ENCODE measurements around the gene AGBL3.
"Not testable (repeated sequence)": the region's sequence is repeated elsewhere in the genome, so short reads cannot be mapped to it uniquely, and the experiment has no call there.

AGBL3 gene

GRCh38 chr7:135109976-135110375 is 123.7 kb downstream of the AGBL3 start:
- no peak overlapping the region for H3K27ac ChIP-seq (ENCODE audit: low read depth, low read length)
- WGBS: 92% methylated on average over 1 of the region's 1 CpG

GRCh38 chr7:135111379-135111778 is 125.1 kb downstream of the AGBL3 start:
- Histone ChIP-seq H3K4me3 (ENCODE audit: low read length) (no peak overlapping the region), H3K4me1 (ENCODE audit: insufficient read depth, low read length) (no peaks in the 10 kb centered on the region), H3K9me3 (ENCODE audit: insufficient read depth, low read depth, low read length) (no peaks in the 10 kb centered on the region), H3K9ac (ENCODE audit: low read depth, low read length) (no peak overlapping the region), H3K36me3 (ENCODE audit: insufficient read depth, low read length) (no peaks in the 10 kb centered on the region), H3K27ac (ENCODE audit: low read depth, low read length) (no peak overlapping the region), H3K27me3 (ENCODE audit: insufficient read depth, low read length) (no peaks in the 10 kb centered on the region)
- 73% methylated on average over 2 of the region's 2 CpGs for WGBS

More at GRCh38 chr7:135109976-135110375, 123.7 kb downstream of the AGBL3 start:
- H3K4me3 ChIP-seq (ENCODE audit: low read length): no peak overlapping the region
- H3K36me3 ChIP-seq (ENCODE audit: insufficient read depth, low read length): no peaks in the 10 kb centered on the region
- H3K9ac ChIP-seq (ENCODE audit: low read depth, low read length): no peak overlapping the region
- no peaks in the 10 kb centered on the region for H3K9me3 ChIP-seq (ENCODE audit: insufficient read depth, low read depth, low read length)
- no peaks in the 10 kb centered on the region for H3K27me3 ChIP-seq (ENCODE audit: insufficient read depth, low read length)
- H3K4me1 ChIP-seq (ENCODE audit: insufficient read depth, low read length): no peaks in the 10 kb centered on the region

- H3K9me3 ChIP-seq (ENCODE audit: insufficient read depth, low read depth, low read length): no peaks in the 10 kb centered on the region
- H3K9ac ChIP-seq (ENCODE audit: low read depth, low read length): no peak overlapping the region
- H3K27me3 ChIP-seq (ENCODE audit: insufficient read depth, low read length): no peaks in the 10 kb centered on the region
- H3K27ac ChIP-seq (ENCODE audit: low read depth, low read length): no peak overlapping the region
- H3K4me3 ChIP-seq (ENCODE audit: low read length): no peak overlapping the region
- WGBS: 94% methylated on average over 1 of the region's 1 CpG
- no peaks in the 10 kb centered on the region for H3K36me3 ChIP-seq (ENCODE audit: insufficient read depth, low read length)
- H3K4me1 ChIP-seq (ENCODE audit: insufficient read depth, low read length): no peaks in the 10 kb centered on the region
These were observed 128.3 kb downstream of the AGBL3 start for GRCh38 chr7:135114622-135115021.

GRCh38 chr7:135117096-135117495 is 130.8 kb downstream of the AGBL3 start:
- Histone ChIP-seq H3K27me3 (ENCODE audit: insufficient read depth, low read length) (no peaks in the 10 kb centered on the region), H3K4me3 (ENCODE audit: low read length) (no peak overlapping the region), H3K9ac (ENCODE audit: low read depth, low read length) (no peak overlapping the region), H3K36me3 (ENCODE audit: insufficient read depth, low read length) (no peaks in the 10 kb centered on the region), H3K27ac (ENCODE audit: low read depth, low read length) (no peak overlapping the region), H3K9me3 (ENCODE audit: insufficient read depth, low read depth, low read length) (peaks cover 10% of the 10 kb centered on the region), H3K4me1 (ENCODE audit: insufficient read depth, low read length) (no peaks in the 10 kb centered on the region)
- WGBS: 96% methylated on average over 1 of the region's 1 CpG

GRCh38 chr7:135121868-135122267 is 135.6 kb downstream of the AGBL3 start:
- no peaks in the 10 kb centered on the region for H3K36me3 ChIP-seq (ENCODE audit: insufficient read depth, low read length)
- H3K9me3 ChIP-seq (ENCODE audit: insufficient read depth, low read depth, low read length): peaks cover 10% of the 10 kb centered on the region
- 83% methylated on average over 6 of the region's 6 CpGs for WGBS
- H3K27me3 ChIP-seq (ENCODE audit: insufficient read depth, low read length): no peaks in the 10 kb centered on the region
- H3K9ac ChIP-seq (ENCODE audit: low read depth, low read length): no peak overlapping the region
- H3K27ac ChIP-seq (ENCODE audit: low read depth, low read length): no peak overlapping the region
- H3K4me3 ChIP-seq (ENCODE audit: low read length): no peak overlapping the region
- H3K4me1 ChIP-seq (ENCODE audit: insufficient read depth, low read length): no peaks in the 10 kb centered on the region

- 93% methylated on average over 2 of the region's 3 CpGs for WGBS
These were observed 138.3 kb downstream of the AGBL3 start for GRCh38 chr7:135124631-135125030.

GRCh38 chr7:135128931-135129330 is 142.6 kb downstream of the AGBL3 start:
- Histone ChIP-seq H3K4me3 (ENCODE audit: low read length) (no peak overlapping the region), H3K4me1 (ENCODE audit: insufficient read depth, low read length) (no peaks in the 10 kb centered on the region), H3K9me3 (ENCODE audit: insufficient read depth, low read depth, low read length) (no peaks in the 10 kb centered on the region), H3K9ac (ENCODE audit: low read depth, low read length) (no peak overlapping the region), H3K27me3 (ENCODE audit: insufficient read depth, low read length) (no peaks in the 10 kb centered on the region), H3K36me3 (ENCODE audit: insufficient read depth, low read length) (no peaks in the 10 kb centered on the region), H3K27ac (ENCODE audit: low read depth, low read length) (no peak overlapping the region)
- 95% methylated on average over 1 of the region's 1 CpG for WGBS

More at GRCh38 chr7:135124631-135125030, 138.3 kb downstream of the AGBL3 start:
- not testable (repeated sequence) for H3K36me3 ChIP-seq (ENCODE audit: insufficient read depth, low read length); H3K27ac ChIP-seq (ENCODE audit: low read depth, low read length); H3K9ac ChIP-seq (ENCODE audit: low read depth, low read length); H3K27me3 ChIP-seq (ENCODE audit: insufficient read depth, low read length); H3K4me1 ChIP-seq (ENCODE audit: insufficient read depth, low read length); H3K4me3 ChIP-seq (ENCODE audit: low read length)
- peaks cover 10% of the 10 kb centered on the region for H3K9me3 ChIP-seq (ENCODE audit: insufficient read depth, low read depth, low read length)

GRCh38 chr7:135129579-135129978 is 143.3 kb downstream of the AGBL3 start:
- Histone ChIP-seq H3K36me3 (ENCODE audit: insufficient read depth, low read length) (no peaks in the 10 kb centered on the region), H3K27ac (ENCODE audit: low read depth, low read length) (no peak overlapping the region), H3K9me3 (ENCODE audit: insufficient read depth, low read depth, low read length) (no peaks in the 10 kb centered on the region), H3K4me3 (ENCODE audit: low read length) (no peak overlapping the region), H3K27me3 (ENCODE audit: insufficient read depth, low read length) (no peaks in the 10 kb centered on the region), H3K4me1 (ENCODE audit: insufficient read depth, low read length) (no peaks in the 10 kb centered on the region), H3K9ac (ENCODE audit: low read depth, low read length) (no peak overlapping the region)

GRCh38 chr7:135143885-135144668 is 157.8 kb downstream of the AGBL3 start:
- Histone ChIP-seq H3K27me3 (ENCODE audit: insufficient read depth, low read length) (no peaks in the 10 kb centered on the region), H3K9me3 (ENCODE audit: insufficient read depth, low read depth, low read length) (no peaks in the 10 kb centered on the region), H3K27ac (ENCODE audit: low read depth, low read length) (no peak overlapping the region), H3K9ac (ENCODE audit: low read depth, low read length) (no peak overlapping the region), H3K4me3 (ENCODE audit: low read length) (no peak overlapping the region), H3K4me1 (ENCODE audit: insufficient read depth, low read length) (0 out of 2 replicates have a peak, but pooled peaks cover 4% of the 10 kb centered on the region), H3K36me3 (ENCODE audit: insufficient read depth, low read length) (no peaks in the 10 kb centered on the region)
- WGBS: 92% methylated on average over 3 of the region's 3 CpGs

- WGBS: 91% methylated on average over 6 of the region's 6 CpGs
- Histone ChIP-seq H3K27me3 (ENCODE audit: insufficient read depth, low read length) (no peaks in the 10 kb centered on the region), H3K36me3 (ENCODE audit: insufficient read depth, low read length) (no peaks in the 10 kb centered on the region), H3K4me3 (ENCODE audit: low read length) (no peak overlapping the region), H3K9me3 (ENCODE audit: insufficient read depth, low read depth, low read length) (no peaks in the 10 kb centered on the region), H3K27ac (ENCODE audit: low read depth, low read length) (no peak overlapping the region), H3K4me1 (ENCODE audit: insufficient read depth, low read length) (0 out of 2 replicates have a peak, but pooled peaks cover 4% of the 10 kb centered on the region), H3K9ac (ENCODE audit: low read depth, low read length) (no peak overlapping the region)
These were observed 161.1 kb downstream of the AGBL3 start for GRCh38 chr7:135147341-135147898.

GRCh38 chr7:135147899-135148721 is 161.8 kb downstream of the AGBL3 start, which contains the start of gene TMEM140:
TSS of gene TMEM140 (plus strand) at chr7:135148072. CDS start at chr7:135164442, 16,370 bp downstream.
- H3K27ac ChIP-seq (ENCODE audit: low read depth, low read length): no peak within 1 kb of the TSS
- H3K4me1 ChIP-seq (ENCODE audit: insufficient read depth, low read length): 0 out of 2 replicates have a peak, but pooled peaks cover 4% of the 10 kb centered on the region
- H3K36me3 ChIP-seq (ENCODE audit: insufficient read depth, low read length): no peaks in the 10 kb centered on the region
- H3K9ac ChIP-seq (ENCODE audit: low read depth, low read length): no peak within 1 kb of the TSS
- WGBS: 85% methylated on average over 13 of the region's 13 CpGs
- no peaks in the 10 kb centered on the region for H3K27me3 ChIP-seq (ENCODE audit: insufficient read depth, low read length)
- H3K9me3 ChIP-seq (ENCODE audit: insufficient read depth, low read depth, low read length): no peaks in the 10 kb centered on the region
- H3K4me3 ChIP-seq (ENCODE audit: low read length): no peak within 1 kb of the TSS
